IPS-20b (cell line): ENCODE results near the gene KDM4B.

Source experiments
- H3K27ac ChIP-seq: one replicate; pipeline ENCODE4 v1.5.1; 2013; ENCODE audit warnings: low read length
- H3K27me3 ChIP-seq: 2 replicates; pipeline ENCODE4 v1.6.1; 2013; ENCODE audit warnings: mild to moderate bottlenecking, low read length, inconsistent platforms; ENCODE audit not compliant: insufficient read depth
- H3K36me3 ChIP-seq: 2 replicates; pipeline ENCODE4 v1.6.1; 2013; ENCODE audit warnings: low read depth, mild to moderate bottlenecking, inconsistent platforms, low read length, moderate library complexity; ENCODE audit not compliant: insufficient read depth
- H3K4me1 ChIP-seq: 2 replicates; pipeline ENCODE4 v1.6.1; 2013; ENCODE audit warnings: mild to moderate bottlenecking, control low read depth, inconsistent platforms, low read length, moderate library complexity; ENCODE audit not compliant: insufficient read depth
- H3K4me3 ChIP-seq: 2 replicates; pipeline ENCODE4 v1.5.1; 2013; ENCODE audit warnings: mild to moderate bottlenecking, low read length, inconsistent platforms
- H3K9ac ChIP-seq: 2 replicates; pipeline ENCODE4 v1.6.1; 2013; ENCODE audit warnings: low read depth, mild to moderate bottlenecking, inconsistent platforms, low read length, moderate library complexity
- H3K9me3 ChIP-seq: 2 replicates; pipeline ENCODE4 v1.6.1; 2013; ENCODE audit warnings: mild to moderate bottlenecking, low read depth, low read length, inconsistent platforms; ENCODE audit not compliant: insufficient read depth

The KDM4B gene

GRCh38 chr19:5149932-5150901 is 181.3 kb downstream of the KDM4B start:
- Histone ChIP-seq H3K27me3 (no peaks in the 10 kb centered on the region), H3K4me1 (no peaks in the 10 kb centered on the region; the same call in 1 of the 2 replicates), H3K9ac (no peak overlapping the region; the same call in 1 of the 2 replicates), H3K9me3 (no peaks in the 10 kb centered on the region), H3K4me3 (peak overlapping the region; percentile 46; the same call in 1 of the 2 replicates), H3K27ac (no peak overlapping the region), H3K36me3 (peaks cover 4% of the 10 kb centered on the region; the same call in 1 of the 2 replicates)

GRCh38 chr19:5150902-5151741 is 182.2 kb downstream of the KDM4B start:
- Histone ChIP-seq H3K9me3 (no peaks in the 10 kb centered on the region), H3K27me3 (no peaks in the 10 kb centered on the region), H3K36me3 (peaks cover 4% of the 10 kb centered on the region; the same call in 1 of the 2 replicates), H3K4me1 (no peaks in the 10 kb centered on the region; the same call in 1 of the 2 replicates), H3K9ac (no peak overlapping the region), H3K27ac (no peak overlapping the region), H3K4me3 (peak overlapping the region; percentile 46; the same call in 1 of the 2 replicates)

- no peaks in the 10 kb centered on the region for H3K9me3 ChIP-seq
- no peak overlapping the region for H3K9ac ChIP-seq
- no peak overlapping the region for H3K27ac ChIP-seq
- H3K4me1 ChIP-seq, result no peaks in the 10 kb centered on the region; the same call in 1 of the 2 replicates
- no peaks in the 10 kb centered on the region for H3K27me3 ChIP-seq
- H3K36me3 ChIP-seq, result peaks cover under 1% of the 10 kb centered on the region; the same call in 1 of the 2 replicates
- H3K4me3 ChIP-seq, result no peak overlapping the region
These were observed 183.3 kb downstream of the KDM4B start for GRCh38 chr19:5152013-5152763.

- Histone ChIP-seq H3K4me3 (no peak overlapping the region), H3K27me3 (no peaks in the 10 kb centered on the region), H3K9ac (no peak overlapping the region), H3K27ac (no peak overlapping the region), H3K36me3 (no peaks in the 10 kb centered on the region), H3K9me3 (peaks cover 3% of the 10 kb centered on the region; the same call in 1 of the 2 replicates), H3K4me1 (no peaks in the 10 kb centered on the region; the same call in 1 of the 2 replicates)
These were observed 184.0 kb downstream of the KDM4B start for GRCh38 chr19:5152767-5153532.

GRCh38 chr19:5153601-5154128 is 184.8 kb downstream of the KDM4B start:
- H3K27ac ChIP-seq, result no peak overlapping the region
- no peak overlapping the region for H3K9ac ChIP-seq
- no peak overlapping the region for H3K4me3 ChIP-seq
- no peaks in the 10 kb centered on the region for H3K36me3 ChIP-seq
- no peaks in the 10 kb centered on the region for H3K27me3 ChIP-seq
- H3K4me1 ChIP-seq, result no peaks in the 10 kb centered on the region; the same call in 1 of the 2 replicates
- peaks cover 3% of the 10 kb centered on the region; the same call in 1 of the 2 replicates for H3K9me3 ChIP-seq

GRCh38 chr19:5154129-5154798 is 185.4 kb downstream of the KDM4B start:
- Histone ChIP-seq H3K9ac (no peak overlapping the region), H3K27ac (no peak overlapping the region), H3K4me1 (no peaks in the 10 kb centered on the region; the same call in 1 of the 2 replicates), H3K4me3 (no peak overlapping the region), H3K27me3 (no peaks in the 10 kb centered on the region), H3K36me3 (no peaks in the 10 kb centered on the region), H3K9me3 (peaks cover 3% of the 10 kb centered on the region; the same call in 1 of the 2 replicates)

- Histone ChIP-seq H3K27me3 (no peaks in the 10 kb centered on the region), H3K27ac (no peak overlapping the region), H3K9ac (no peak overlapping the region), H3K36me3 (no peaks in the 10 kb centered on the region), H3K4me1 (no peaks in the 10 kb centered on the region; the same call in 1 of the 2 replicates), H3K9me3 (peaks cover 3% of the 10 kb centered on the region; the same call in 1 of the 2 replicates), H3K4me3 (no peak overlapping the region)
These were observed 186.0 kb downstream of the KDM4B start for GRCh38 chr19:5154799-5155426.

GRCh38 chr19:5155586-5156210 is 186.8 kb downstream of the KDM4B start:
- no peaks in the 10 kb centered on the region for H3K36me3 ChIP-seq

GRCh38 chr19:5156231-5156986 is 187.5 kb downstream of the KDM4B start:
- Histone ChIP-seq H3K27me3 (no peaks in the 10 kb centered on the region), H3K4me1 (no peaks in the 10 kb centered on the region), H3K36me3 (no peaks in the 10 kb centered on the region), H3K9ac (no peak overlapping the region), H3K4me3 (no peak overlapping the region), H3K27ac (no peak overlapping the region), H3K9me3 (peaks cover 3% of the 10 kb centered on the region; the same call in 1 of the 2 replicates)

More at GRCh38 chr19:5155586-5156210, 186.8 kb downstream of the KDM4B start:
- H3K4me3 ChIP-seq, result no peak overlapping the region
- H3K4me1 ChIP-seq, result no peaks in the 10 kb centered on the region; the same call in 1 of the 2 replicates
- H3K27me3 ChIP-seq, result no peaks in the 10 kb centered on the region
- H3K9ac ChIP-seq, result no peak overlapping the region
- no peak overlapping the region for H3K27ac ChIP-seq
- peaks cover 3% of the 10 kb centered on the region; the same call in 1 of the 2 replicates for H3K9me3 ChIP-seq
